GM21360 (cell line): ENCODE data around the gene LRP1.

Experiments used
- ATAC-seq: cut with Tn5 transposase; IDR thresholded peaks from one replicate; pipeline ENCODE4 v1.9.1; 2021; ENCODE audit warnings: mild to moderate bottlenecking, moderate library complexity; ENCODE audit not compliant: unreplicated experiment

Gene LRP1

GRCh38 chr12:57220770-57221168 lies 92.5 kb downstream of the LRP1 start:
- ATAC-seq: no peak

- no peak for ATAC-seq
These were observed 93.1 kb downstream of the LRP1 start for GRCh38 chr12:57221169-57221917.

GRCh38 chr12:57222286-57223190 lies 94.3 kb downstream of the LRP1 start:
- no peak for ATAC-seq

GRCh38 chr12:57223191-57224165 lies 95.2 kb downstream of the LRP1 start:
- no peak for ATAC-seq

GRCh38 chr12:57224278-57224972 lies 96.1 kb downstream of the LRP1 start:
- ATAC-seq: no peak

GRCh38 chr12:57224973-57225679 lies 96.8 kb downstream of the LRP1 start:
- ATAC-seq: no peak

- no peak for ATAC-seq
These were observed 97.5 kb downstream of the LRP1 start for GRCh38 chr12:57225680-57226210.

GRCh38 chr12:57226588-57227314 lies 98.5 kb downstream of the LRP1 start:
- ATAC-seq: no peak

GRCh38 chr12:57227315-57228115 lies 99.2 kb downstream of the LRP1 start:
- ATAC-seq: no peak

GRCh38 chr12:57229046-57229633 lies 100.9 kb downstream of the LRP1 start:
- ATAC-seq: no peak

GRCh38 chr12:57229634-57230380 lies 101.5 kb downstream of the LRP1 start, which contains the start of gene SHMT2:
Gene SHMT2 (plus strand): TSS chr12:57229711. CDS start chr12:57229779, 68 bp downstream.
- peak; percentile 54 for ATAC-seq

GRCh38 chr12:57230381-57231155 lies 102.3 kb downstream of the LRP1 start:
- no peak for ATAC-seq

- ATAC-seq: no peak
These were observed 103.2 kb downstream of the LRP1 start for GRCh38 chr12:57231276-57232021.

GRCh38 chr12:57232156-57232756 lies 104.0 kb downstream of the LRP1 start:
- no peak for ATAC-seq
